ENCODE results near the gene QRFPR.
"Not testable (repeated sequence)": the region's sequence is repeated elsewhere in the genome, so short reads cannot be mapped to it uniquely, and the experiment has no call there.

QRFPR gene

DNA sequence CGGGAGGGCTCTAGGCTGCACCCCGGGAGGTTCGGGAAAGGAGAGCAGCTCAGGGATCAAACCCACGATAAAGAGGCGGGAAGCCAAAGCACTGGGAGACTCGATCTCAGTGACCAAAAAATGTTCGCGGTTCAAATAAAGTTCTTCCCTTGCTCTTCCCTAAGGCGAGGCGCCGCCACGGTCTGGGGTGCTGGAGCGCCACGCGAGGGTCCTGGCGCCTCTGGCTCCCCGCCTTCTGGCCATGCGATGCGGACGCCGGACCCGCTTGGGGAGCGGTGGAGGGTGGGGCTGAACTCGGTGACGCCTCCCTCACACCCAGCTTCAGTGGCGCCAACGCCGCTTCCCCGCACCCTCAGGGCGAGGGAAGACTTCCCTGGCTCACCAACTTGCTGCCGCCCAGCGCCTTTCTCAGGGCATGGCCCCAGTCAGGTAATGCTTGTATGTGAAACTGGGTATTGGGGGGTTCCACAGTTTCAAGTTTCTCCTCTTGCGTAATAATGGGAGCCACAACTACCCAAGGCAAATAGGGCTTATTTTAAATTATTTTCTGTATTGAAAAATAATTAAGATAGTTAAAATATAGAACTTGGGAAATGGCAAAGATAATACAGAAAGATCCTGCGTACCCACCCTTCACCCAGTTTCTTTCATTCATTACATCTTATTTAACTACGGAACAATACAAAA, at the start of gene QRFPR:
TSS of gene QRFPR (minus strand) at position 243 of the 687 bp plus-strand sequence. CDS start 371 bp downstream, outside the sequence.
- no peak for DNase-seq (ENCODE audit: low spot score)

DNA sequence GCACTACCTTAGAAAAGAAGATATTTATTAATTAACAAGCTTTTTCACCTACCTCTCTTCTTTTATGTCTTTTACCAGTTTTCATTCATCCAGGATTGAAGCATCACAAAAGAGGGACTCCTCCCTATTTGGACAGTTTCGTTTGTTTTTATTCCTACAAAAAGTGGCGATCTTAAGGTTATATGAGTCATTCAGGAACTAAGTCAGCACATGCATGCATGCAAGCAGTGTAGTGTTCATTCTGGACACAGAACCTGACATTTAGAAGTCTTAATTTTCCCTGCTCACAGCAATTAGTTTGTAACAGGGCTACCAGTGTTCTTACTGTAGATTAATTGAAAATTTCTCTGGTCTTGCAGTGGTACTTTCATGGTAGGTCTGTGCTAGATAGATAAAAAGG, 47.9 kb upstream of the QRFPR start:
- no peak for DNase-seq (ENCODE audit: low spot score)

GRCh38 chr4:121421594-121421993, 40.8 kb upstream of the QRFPR start:
- DNase-seq (ENCODE audit: low spot score) = peak; percentile 11

GRCh38 chr4:121411151-121411744, 30.4 kb upstream of the QRFPR start:
- no peak for DNase-seq (ENCODE audit: low spot score)

DNA sequence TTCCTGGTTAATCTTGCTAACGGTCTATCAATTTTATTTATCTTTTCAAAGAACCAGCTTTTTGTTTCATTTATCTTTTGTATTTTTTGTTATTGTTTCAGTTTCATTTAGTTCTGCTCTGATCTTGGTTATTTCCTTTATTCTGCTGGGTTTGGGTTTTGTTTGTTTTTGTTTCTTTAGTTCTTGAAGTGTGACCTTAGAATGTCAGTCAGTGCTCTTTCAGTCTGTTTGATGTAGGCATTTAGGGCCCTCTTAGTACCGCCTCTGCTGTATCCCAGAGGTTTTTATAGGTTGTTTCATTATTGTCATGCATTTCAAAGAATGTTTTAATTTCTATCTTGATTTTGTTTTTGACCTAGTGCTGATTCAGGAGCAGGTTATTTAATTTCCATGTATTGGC, 27.7 kb upstream of the QRFPR start:
- not testable (repeated sequence) for DNase-seq (ENCODE audit: low spot score)

DNA sequence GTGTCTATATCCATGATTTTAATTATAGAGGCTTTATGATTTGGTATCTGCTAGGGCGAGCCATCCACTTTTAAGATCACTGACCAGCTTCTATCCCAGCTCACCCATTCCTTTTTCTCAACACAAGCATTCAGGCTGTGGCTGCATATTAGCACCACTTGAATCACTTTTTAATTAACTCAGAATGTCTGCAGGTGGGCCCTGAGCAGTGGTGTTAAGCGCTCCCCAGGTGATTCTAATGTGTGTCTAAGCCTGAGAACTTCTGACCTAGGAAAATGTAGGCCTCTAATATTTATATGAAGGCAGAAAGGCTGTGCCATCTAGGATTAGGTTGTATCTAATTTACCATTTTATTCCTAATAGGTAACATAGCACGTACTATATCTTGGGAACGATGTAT, 19.8 kb upstream of the QRFPR start:
- DNase-seq (ENCODE audit: low spot score) = no peak

DNA sequence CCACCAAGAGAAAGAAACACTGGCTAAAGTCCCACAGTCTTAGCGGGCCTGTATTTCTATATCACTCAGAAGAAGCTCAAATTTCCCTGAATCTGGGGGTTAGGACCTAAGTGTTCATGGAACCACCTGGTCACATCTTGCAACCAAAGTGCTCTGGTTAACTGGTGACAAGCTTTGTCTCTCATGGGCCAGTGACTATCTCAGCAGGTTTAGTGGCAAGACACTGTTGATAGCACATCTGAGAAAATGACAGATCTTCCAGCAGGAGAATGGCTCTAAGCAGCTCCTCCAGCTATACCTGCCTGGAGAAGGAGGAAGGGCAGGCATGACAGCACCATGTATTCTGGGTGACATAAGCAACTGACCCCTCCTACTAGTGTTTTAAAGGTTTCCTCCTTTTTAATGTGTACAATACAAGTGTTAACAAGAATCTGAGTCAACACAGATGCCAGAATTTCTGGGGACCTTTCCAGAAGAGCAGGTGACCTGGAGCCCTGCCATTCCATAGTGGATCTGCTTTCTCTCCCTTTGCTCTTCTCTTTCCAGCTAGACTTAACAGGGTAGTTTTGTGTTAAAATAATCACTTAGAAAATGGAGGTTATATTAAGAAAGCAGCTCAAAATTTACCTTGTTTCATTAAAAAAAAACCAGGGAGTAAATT, 17.3 kb upstream of the QRFPR start:
- DNase-seq (ENCODE audit: low spot score) = no peak

GRCh38 chr4:121397434-121397833, 16.6 kb upstream of the QRFPR start:
- no peak for DNase-seq (ENCODE audit: low spot score)

DNA sequence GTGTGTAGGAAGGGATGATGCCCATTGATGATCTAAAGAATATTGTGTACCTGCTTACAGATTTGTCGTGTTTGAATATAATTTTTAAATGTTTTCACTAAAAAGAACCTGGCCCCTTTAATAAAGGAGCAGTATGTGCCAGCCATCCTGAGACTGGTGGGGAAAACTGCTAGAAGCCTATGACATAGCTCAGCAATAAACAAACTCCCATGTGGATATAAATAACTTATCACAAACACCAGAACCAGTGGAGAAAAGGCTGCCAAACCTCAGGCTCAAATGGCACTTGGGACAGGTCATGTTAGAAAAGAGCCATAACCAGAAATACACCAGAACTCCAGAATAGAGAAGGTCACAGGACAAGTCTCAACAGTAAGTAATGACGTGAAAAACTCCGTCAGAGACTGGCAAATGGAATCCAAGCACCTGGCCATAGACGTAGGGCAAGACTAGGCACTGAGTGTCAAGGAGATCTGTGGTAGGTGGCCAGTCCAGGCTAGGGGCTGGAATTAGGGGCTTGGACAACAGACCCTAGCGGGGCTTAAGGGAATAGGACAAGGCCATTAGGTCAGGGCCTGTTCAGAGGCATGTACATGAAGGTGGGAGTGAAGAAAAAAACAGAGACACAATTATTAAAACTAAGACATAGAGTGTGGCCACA, 11.7 kb upstream of the QRFPR start:
- no peak for DNase-seq (ENCODE audit: low spot score)

DNA sequence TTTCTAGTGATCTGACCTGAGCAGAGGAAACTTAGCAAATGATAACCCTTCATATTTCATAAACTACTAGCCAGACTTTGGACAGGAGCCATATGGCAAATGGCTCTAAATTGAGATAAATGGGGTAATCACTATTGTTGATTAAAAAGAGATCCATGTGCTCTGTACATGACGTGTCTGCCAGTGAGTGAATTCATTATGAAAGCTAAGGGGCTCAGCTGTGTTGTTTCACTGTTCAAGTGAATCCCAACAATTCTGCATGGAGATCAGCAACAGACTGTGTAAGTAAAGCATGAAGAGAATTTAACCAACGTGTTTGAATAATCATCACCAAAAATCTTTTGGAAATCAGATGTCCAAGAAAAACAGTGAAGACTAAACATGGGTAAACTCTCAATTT, 9.5 kb upstream of the QRFPR start:
- no peak for DNase-seq (ENCODE audit: low spot score)

- DNase-seq (ENCODE audit: low spot score) = no peak
Observed at GRCh38 chr4:121379276-121379675, 1.5 kb downstream of the QRFPR start.

- DNase-seq (ENCODE audit: low spot score) = no peak
Observed at GRCh38 chr4:121377076-121377475, 3.7 kb downstream of the QRFPR start.

DNA sequence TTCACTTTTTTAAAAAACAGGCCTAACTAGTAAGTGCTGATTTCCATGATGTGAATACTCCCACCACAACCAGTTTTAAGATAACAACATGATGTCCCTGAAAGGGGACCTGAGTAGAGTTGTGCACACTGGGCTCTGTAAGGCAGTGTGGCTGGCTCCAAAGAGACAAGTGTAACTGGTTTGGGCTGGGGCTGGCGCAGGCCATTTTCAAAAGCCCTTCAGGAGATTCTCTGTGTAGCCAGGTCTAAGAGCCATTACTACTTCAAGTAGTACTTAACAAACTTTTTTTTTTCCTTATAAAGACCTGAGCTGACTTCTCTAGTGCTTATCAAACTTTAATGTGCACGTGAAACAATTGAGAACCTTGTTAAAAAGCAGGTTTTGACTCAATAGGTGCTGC, 4.3 kb downstream of the QRFPR start:
- DNase-seq (ENCODE audit: low spot score) = no peak

GRCh38 chr4:121376097-121376496, 4.7 kb downstream of the QRFPR start:
- no peak for DNase-seq (ENCODE audit: low spot score)

DNA sequence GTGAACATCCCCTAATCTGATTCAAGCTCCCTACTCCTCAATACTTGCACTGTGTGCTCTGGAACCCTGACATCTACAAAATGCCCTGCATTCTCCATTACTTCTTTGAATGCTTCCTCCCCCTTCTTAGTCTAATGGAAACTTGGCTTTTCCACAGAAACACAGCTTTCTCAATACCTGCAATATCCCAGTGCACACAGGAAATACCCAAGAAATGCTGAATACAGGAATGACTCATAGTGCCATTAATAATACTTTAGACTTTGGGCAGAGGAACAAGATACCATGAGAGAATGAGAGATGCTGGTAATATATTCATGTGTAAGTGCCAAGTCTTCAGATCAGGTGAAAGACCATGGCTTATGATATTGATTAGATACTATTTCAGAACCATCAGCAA, 5.6 kb downstream of the QRFPR start:
- DNase-seq (ENCODE audit: low spot score) = no peak

DNA sequence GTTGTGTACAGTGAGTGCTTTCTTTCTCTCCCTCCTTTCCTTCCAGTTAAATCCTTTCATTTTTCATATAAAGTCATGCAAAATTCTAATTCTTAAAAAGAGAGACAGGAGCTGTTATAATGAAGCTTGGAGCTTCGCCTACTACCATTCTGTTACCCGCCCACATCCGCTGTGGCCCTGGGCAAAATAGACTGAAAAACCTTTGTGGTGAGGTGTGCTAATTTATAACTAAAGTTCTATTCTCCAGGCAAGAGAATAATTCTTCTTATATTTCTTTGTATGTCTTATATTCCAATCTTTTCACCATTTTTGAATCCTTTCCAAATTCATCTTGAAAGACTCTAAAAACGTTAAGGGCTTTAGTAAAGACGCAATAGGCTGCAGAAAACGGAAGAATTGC, 7.0 kb downstream of the QRFPR start:
- no peak for DNase-seq (ENCODE audit: low spot score)

- peak; percentile 64 for DNase-seq (ENCODE audit: low spot score)
Observed at GRCh38 chr4:121370729-121371325, 10.0 kb downstream of the QRFPR start.

- no peak for DNase-seq (ENCODE audit: low spot score)
Observed at GRCh38 chr4:121360495-121360894, 20.3 kb downstream of the QRFPR start.

GRCh38 chr4:121358473-121358872, 22.3 kb downstream of the QRFPR start:
- no peak for DNase-seq (ENCODE audit: low spot score)

DNA sequence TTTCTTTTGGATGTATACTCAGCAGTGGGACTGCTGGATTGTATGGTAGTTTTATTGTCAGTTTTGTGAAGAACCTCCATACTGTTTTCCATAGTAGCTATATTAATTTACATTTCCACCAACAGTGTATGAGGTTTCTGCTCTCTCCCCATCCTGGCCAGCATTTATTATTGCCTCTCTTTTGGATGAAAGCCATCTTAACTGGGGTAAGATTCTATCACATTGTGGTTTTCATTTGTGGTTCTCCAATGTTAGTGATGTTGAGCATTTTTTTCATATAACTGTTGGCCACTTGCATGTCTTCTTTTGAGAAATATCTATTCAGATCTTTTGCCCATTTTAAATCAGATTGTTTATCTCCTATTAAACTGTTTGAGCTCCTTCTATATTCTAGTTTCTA, 27.6 kb downstream of the QRFPR start:
- DNase-seq (ENCODE audit: low spot score) = no peak

GRCh38 chr4:121344098-121344497, 36.7 kb downstream of the QRFPR start:
- DNase-seq (ENCODE audit: low spot score) = no peak

DNA sequence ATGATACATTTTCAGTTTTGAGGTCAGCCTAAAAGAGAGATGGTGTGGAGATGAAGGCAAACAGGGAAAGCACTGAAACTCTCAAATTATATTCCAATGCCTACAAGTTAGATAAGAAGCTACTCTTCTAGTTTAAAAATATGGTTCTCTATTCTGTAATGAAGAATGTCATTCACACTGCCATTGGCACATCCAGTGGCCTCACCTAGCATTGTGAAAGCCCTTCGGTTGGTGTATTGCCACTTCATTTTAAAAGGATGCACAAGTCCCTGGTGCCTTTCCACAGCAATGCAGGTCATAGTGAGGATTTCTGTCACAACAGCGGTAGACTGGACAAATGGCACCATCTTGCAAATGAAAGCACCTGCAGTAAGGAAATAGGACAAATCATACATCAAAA, 40.6 kb downstream of the QRFPR start:
- DNase-seq (ENCODE audit: low spot score) = no peak

- DNase-seq (ENCODE audit: low spot score) = no peak
Observed at GRCh38 chr4:121339824-121340223, 41.0 kb downstream of the QRFPR start.
